ENCODE data around the gene THADA. TPM values are rescaled to one million over a fixed set of nuclear protein-coding genes. Genes with fewer than 3 reads are reported as not detected.

Gene THADA
- total RNA-seq, 4 donors from 2014 or later, result 26.2 to 58.3 (median 29.7) TPM

DNA sequence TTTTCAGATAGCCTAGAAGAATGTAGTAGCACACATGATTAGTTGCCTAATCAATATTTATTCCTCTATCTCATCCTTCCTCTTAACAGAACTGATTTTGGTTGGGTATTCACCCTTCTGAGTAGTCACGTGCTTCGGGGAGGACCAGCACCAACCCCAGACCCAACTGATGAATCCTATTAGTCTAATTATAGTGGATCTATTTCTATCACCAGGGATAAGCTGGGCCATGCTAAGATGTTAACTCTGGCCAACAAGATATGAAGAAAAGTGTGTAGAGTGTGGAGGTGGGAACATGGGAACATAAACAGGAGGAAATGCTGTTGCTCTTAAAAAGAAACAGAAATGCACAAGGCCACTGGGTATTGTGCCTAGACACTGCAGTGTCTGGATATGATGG, 119.9 kb downstream of the THADA start:
- no peak overlapping the region for H3K4me3 ChIP-seq
- H3K9me3 ChIP-seq, result no peaks in the 10 kb centered on the region
- DNase-seq (ENCODE audit: low spot score in 2 of 2), result no peak
- peaks cover 6% of the 10 kb centered on the region for H3K36me3 ChIP-seq
- no peaks in the 10 kb centered on the region for H3K27me3 ChIP-seq
- no peaks in the 10 kb centered on the region for H3K4me1 ChIP-seq
- WGBS, result 96% methylated on average over 2 of the region's 2 CpGs
- TF ChIP-seq, protein P1, sequence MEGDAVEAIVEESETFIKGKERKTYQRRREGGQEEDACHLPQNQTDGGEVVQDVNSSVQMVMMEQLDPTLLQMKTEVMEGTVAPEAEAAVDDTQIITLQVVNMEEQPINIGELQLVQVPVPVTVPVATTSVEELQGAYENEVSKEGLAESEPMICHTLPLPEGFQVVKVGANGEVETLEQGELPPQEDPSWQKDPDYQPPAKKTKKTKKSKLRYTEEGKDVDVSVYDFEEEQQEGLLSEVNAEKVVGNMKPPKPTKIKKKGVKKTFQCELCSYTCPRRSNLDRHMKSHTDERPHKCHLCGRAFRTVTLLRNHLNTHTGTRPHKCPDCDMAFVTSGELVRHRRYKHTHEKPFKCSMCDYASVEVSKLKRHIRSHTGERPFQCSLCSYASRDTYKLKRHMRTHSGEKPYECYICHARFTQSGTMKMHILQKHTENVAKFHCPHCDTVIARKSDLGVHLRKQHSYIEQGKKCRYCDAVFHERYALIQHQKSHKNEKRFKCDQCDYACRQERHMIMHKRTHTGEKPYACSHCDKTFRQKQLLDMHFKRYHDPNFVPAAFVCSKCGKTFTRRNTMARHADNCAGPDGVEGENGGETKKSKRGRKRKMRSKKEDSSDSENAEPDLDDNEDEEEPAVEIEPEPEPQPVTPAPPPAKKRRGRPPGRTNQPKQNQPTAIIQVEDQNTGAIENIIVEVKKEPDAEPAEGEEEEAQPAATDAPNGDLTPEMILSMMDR (IDR thresholded peaks at IDR 0.05), result no peak
- TF ChIP-seq EP300 (IDR thresholded peaks at IDR 0.05), result no peak
- H3K27ac ChIP-seq, result no peak overlapping the region

DNA sequence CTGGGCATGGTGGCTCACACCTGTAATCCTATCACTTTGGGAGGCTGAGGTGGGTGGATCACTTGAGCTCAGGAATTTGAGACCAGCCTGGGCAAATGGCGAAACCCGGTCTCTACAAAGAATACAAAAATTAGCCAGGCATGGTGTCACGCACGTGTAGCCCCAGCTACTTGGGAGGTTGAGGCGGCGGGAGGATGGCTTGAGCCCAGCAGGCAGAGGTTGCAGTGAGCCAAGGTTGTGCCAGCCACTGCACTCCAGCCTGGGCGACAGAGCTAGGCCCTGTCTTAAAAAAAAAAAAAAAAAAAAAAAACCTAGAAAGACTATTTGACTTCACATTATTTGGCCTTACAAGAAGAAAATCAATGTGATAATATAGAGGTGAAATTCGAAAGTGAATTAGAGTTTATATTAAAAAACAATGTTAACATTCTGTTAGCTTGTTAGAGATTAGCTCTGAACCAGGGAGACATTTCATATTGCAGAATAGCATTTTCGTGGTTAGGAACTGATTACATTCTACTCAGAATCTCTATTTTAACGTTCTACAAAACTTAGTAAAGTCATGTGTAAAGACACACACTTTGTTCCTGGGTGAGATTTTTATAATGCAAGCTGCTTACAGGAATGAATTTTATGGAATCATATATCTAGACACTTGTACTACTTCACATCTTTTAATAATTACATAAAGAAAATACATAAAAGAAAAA, 120.5 kb downstream of the THADA start:
- no peak for TF ChIP-seq EP300 (IDR thresholded peaks at IDR 0.05)
- TF ChIP-seq POLR2AphosphoS5 (IDR thresholded peaks at IDR 0.05), result no peak
- TF ChIP-seq, protein P1 (IDR thresholded peaks at IDR 0.05), result no peak
- no peak for TF ChIP-seq POLR2A (IDR thresholded peaks at IDR 0.05)
- no peak for DNase-seq (ENCODE audit: low spot score in 2 of 2)
- Histone ChIP-seq H3K27ac (no peak overlapping the region), H3K9me3 (no peaks in the 10 kb centered on the region), H3K4me3 (no peak overlapping the region), H3K27me3 (no peaks in the 10 kb centered on the region), H3K36me3 (peaks cover 6% of the 10 kb centered on the region), H3K4me1 (no peaks in the 10 kb centered on the region)
- WGBS, result 96% methylated on average over 10 of the region's 10 CpGs

DNA sequence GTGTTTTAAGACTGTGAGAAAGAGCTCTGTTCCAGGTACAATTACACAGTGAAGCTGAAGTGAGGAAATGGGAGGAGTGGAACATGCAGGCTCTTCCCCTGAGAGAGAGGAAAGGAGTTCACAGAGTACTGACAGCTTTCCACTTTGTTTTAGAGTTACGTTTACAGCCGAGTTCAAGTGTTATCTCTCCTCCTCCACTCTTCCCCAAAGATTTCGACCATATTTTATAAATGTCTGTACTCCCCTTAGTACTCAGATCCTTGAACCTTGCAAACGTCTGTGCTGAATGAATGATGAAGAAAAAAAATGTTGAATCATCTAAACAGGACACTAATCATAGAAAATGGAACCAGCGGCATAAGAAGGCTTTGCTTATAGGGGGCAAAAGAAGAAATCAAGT, 121.6 kb downstream of the THADA start:
- Histone ChIP-seq H3K4me3 (no peak overlapping the region), H3K9me3 (no peaks in the 10 kb centered on the region), H3K4me1 (peaks cover under 1% of the 10 kb centered on the region), H3K27ac (no peak overlapping the region), H3K27me3 (no peaks in the 10 kb centered on the region), H3K36me3 (peaks cover 6% of the 10 kb centered on the region)
- TF ChIP-seq POLR2AphosphoS5 (IDR thresholded peaks at IDR 0.05) (no peak), POLR2A (IDR thresholded peaks at IDR 0.05) (no peak), EP300 (IDR thresholded peaks at IDR 0.05) (no peak)
- TF ChIP-seq, protein P1 (IDR thresholded peaks at IDR 0.05), result no peak
- WGBS, result 83% methylated on average over 5 of the region's 5 CpGs
- no peak for DNase-seq (ENCODE audit: low spot score in 2 of 2)

DNA sequence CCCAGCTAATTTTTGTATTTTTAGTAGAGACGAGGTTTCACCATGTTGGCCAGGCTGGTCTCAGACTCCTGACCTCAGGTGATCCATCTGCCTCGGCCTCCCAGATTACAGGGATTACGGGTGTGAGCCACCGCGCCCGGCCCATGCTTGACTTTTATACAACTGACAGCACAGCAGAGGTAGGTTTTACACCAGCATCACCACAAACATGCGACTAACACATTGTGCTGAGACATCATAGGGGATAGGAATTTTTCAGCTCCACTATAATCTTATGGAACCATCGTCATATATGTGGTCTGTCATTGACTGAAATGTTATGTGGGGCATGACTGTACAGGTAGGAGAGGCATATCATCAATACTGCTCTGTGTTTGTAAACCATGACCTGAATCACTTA, 122.1 kb downstream of the THADA start:
- Histone ChIP-seq H3K27ac (no peak overlapping the region), H3K9me3 (no peaks in the 10 kb centered on the region), H3K27me3 (no peaks in the 10 kb centered on the region), H3K36me3 (peaks cover 6% of the 10 kb centered on the region), H3K4me1 (peaks cover 5% of the 10 kb centered on the region), H3K4me3 (no peak overlapping the region)
- TF ChIP-seq, protein P1 (IDR thresholded peaks at IDR 0.05), result no peak
- TF ChIP-seq EP300 (IDR thresholded peaks at IDR 0.05) (no peak), POLR2A (IDR thresholded peaks at IDR 0.05) (no peak), POLR2AphosphoS5 (IDR thresholded peaks at IDR 0.05) (no peak)
- DNase-seq (ENCODE audit: low spot score in 2 of 2), result no peak
- WGBS, result 96% methylated on average over 8 of the region's 8 CpGs

DNA sequence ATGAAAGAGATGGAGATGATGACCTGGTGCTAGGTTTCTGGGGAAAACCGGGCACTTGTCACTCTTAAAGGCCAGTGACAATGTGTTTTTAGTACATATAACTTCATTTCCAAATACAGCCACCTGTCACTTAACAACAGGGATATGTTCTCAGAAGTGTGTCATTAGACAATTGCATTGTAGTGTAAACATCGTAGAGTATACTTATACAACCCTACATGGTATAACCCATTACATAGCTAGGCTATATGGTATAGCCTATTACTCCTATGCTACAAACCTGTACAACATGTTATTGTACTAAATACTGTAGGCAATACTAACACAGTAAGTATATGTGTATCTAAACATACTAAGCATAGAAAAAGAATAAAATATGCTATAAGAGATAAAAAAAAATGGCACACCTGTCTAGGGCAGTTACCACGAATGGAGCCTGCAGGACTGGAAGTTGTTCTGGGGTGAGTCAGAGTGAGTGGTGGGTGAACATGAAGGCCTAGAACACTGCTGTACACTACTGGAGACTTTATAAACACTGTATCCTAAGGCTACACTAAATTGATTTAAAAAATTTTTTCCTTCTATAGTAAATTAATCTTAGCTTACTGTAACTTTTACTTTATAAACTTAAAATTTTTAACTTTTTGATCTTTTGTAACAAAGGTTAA, 123.2 kb downstream of the THADA start:
- H3K4me1 ChIP-seq, result peaks cover 11% of the 10 kb centered on the region
- 94% methylated on average over 3 of the region's 3 CpGs for WGBS
- no peak for DNase-seq (ENCODE audit: low spot score in 2 of 2)
- H3K27me3 ChIP-seq, result no peaks in the 10 kb centered on the region
- no peaks in the 10 kb centered on the region for H3K9me3 ChIP-seq
- H3K4me3 ChIP-seq, result no peak overlapping the region
- no peak overlapping the region for H3K27ac ChIP-seq
- H3K36me3 ChIP-seq, result peaks cover 6% of the 10 kb centered on the region
- TF ChIP-seq POLR2AphosphoS5 (IDR thresholded peaks at IDR 0.05), result no peak
- TF ChIP-seq, protein P1 (IDR thresholded peaks at IDR 0.05), result no peak
- TF ChIP-seq POLR2A (IDR thresholded peaks at IDR 0.05), result no peak
- TF ChIP-seq EP300 (IDR thresholded peaks at IDR 0.05), result no peak

Measured in suprapubic skin (tissue), 4 donors.